Brain microvascular endothelial cell (primary cell): ENCODE data around the gene JMJD1C.
"Not testable (repeated sequence)": the region's sequence is repeated elsewhere in the genome, so short reads cannot be mapped to it uniquely, and the experiment has no call there.

Experiments
- DNase-seq: peaks from one replicate; pipeline ENCODE4 v3.0.0-alpha.2; 2020
- H3K27ac ChIP-seq: fragments of 250-450 bp; sonication (Bioruptor Pico); 2 replicates; pipeline ENCODE4 v1.5.1; 2020; ENCODE audit warnings: mild to moderate bottlenecking, moderate library complexity
- H3K27me3 ChIP-seq: fragments of 250-450 bp; sonication (Bioruptor Pico); replicated peaks from 2 replicates; pipeline ENCODE4 v1.5.1; 2020; ENCODE audit warnings: mild to moderate bottlenecking
- H3K36me3 ChIP-seq: fragments of 250-450 bp; sonication (Bioruptor Pico); replicated peaks from 2 replicates; pipeline ENCODE4 v1.5.1; 2020; ENCODE audit warnings: mild to moderate bottlenecking
- H3K4me3 ChIP-seq: 2 replicates; pipeline ENCODE4 v1.5.1; 2011; ENCODE audit warnings: low read depth, mild to moderate bottlenecking, control low read depth, low read length, moderate library complexity
- CTCF ChIP-seq: IDR thresholded peaks from 2 replicates; pipeline ENCODE4 v1.5.1; 2011; ENCODE audit warnings: low read depth, mild to moderate bottlenecking, moderate library complexity, low read length, control low read depth, inconsistent platforms; ENCODE audit errors: missing control alignments
- in situ Hi-C: cut with HindIII; loops from 2 replicates; pipeline ENCODE4 v1.10.0; 2017; ENCODE audit warnings: low sequenced_read_pairs, low pct_ligation_motif_present

JMJD1C gene

DNA sequence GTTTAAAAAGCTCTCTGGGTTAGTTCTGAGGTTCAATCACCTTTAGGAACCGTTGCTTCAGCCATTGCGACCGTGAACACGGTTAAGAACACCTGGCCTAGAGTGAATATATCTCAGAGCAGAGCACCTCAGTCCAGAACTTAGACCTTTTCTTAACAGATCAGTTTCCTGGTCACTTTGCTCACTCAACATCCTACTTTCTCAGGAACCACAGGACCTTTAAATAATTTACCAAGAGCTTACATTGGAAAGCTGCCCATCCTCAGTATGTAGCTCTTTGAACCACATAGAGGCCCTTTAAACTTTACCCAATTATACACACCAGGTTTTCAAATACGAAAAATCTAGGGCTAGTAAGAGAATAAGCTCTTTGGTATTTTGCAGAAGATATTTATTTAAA is 179.4 kb downstream of the JMJD1C start:
- Histone ChIP-seq H3K27me3 (no peaks in the 10 kb centered on the region), H3K27ac (no peak overlapping the region), H3K36me3 (no peaks in the 10 kb centered on the region), H3K4me3 (no peak overlapping the region)
- in situ Hi-C loops, result no loop called here
- TF ChIP-seq CTCF, result no peak
- DNase-seq, result no peak

DNA sequence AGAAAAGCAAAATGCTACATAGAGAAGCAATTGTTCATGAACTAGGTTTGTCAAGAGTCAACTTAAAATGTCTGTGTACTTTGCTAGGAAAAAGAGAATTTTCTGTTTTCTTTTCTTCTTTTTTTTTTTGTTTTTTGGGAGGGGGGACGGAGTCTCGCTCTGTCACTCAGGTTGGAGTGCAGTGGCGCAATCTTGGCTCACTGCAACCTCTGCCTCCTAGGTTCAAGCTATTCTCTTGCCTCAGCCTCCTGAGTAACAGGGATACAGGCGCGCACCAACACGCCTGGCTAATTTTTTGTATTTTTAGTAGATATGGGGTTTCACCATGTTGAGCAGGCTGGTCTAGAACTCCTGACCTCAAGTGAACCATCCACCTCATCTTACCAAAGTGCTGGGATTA is 181.9 kb downstream of the JMJD1C start:
- in situ Hi-C loops, H3K36me3 ChIP-seq, H3K4me3 ChIP-seq, H3K27ac ChIP-seq, DNase-seq, H3K27me3 ChIP-seq: not testable (repeated sequence)

GRCh38 chr10:63283093-63283492 is 182.7 kb downstream of the JMJD1C start:
- H3K36me3 ChIP-seq, result no peaks in the 10 kb centered on the region
- no peak for DNase-seq
- H3K27me3 ChIP-seq, result no peaks in the 10 kb centered on the region
- no peak for TF ChIP-seq CTCF
- in situ Hi-C loops, result no loop called here
- no peak overlapping the region for H3K4me3 ChIP-seq
- no peak overlapping the region for H3K27ac ChIP-seq

- H3K36me3 ChIP-seq, result no peaks in the 10 kb centered on the region
- H3K27ac ChIP-seq, result no peak overlapping the region
- no peak for TF ChIP-seq CTCF
- H3K27me3 ChIP-seq, result no peaks in the 10 kb centered on the region
- no peak for DNase-seq
- in situ Hi-C loops, result no loop called here
- H3K4me3 ChIP-seq, result no peak overlapping the region
Measured at GRCh38 chr10:63281967-63282366, 183.8 kb downstream of the JMJD1C start.

GRCh38 chr10:63280386-63280785 is 185.4 kb downstream of the JMJD1C start:
- no peak for DNase-seq
- Histone ChIP-seq H3K36me3 (no peaks in the 10 kb centered on the region), H3K4me3 (no peak overlapping the region), H3K27me3 (no peaks in the 10 kb centered on the region), H3K27ac (no peak overlapping the region)
- in situ Hi-C loops, result no loop called here
- TF ChIP-seq CTCF, result no peak

GRCh38 chr10:63275094-63275493 is 190.7 kb downstream of the JMJD1C start:
- in situ Hi-C loops, result no loop called here
- no peak for TF ChIP-seq CTCF

More at GRCh38 chr10:63275094-63275493, 190.7 kb downstream of the JMJD1C start:
- Histone ChIP-seq H3K36me3 (no peaks in the 10 kb centered on the region), H3K27me3 (no peaks in the 10 kb centered on the region), H3K27ac (no peak overlapping the region), H3K4me3 (no peak overlapping the region)
- no peak for DNase-seq
